K562 (cell line): ENCODE results near the gene TASP1. TPM values are rescaled to one million over a fixed set of nuclear protein-coding genes. Genes with fewer than 3 reads are reported as not detected.

Experiments
- ATAC-seq: fragments of 200-7000 bp; cut with Tn5 transposase; 3 replicates; pipeline ENCODE4 v1.9.1; 2020; ENCODE audit warnings: moderate library complexity
- BruUV-seq: library from RNA; stranded (reverse); fragments of 400-500 nt; replicated peaks from 2 replicates; lab custom pipeline; 2021; lab: Mats Ljungman, UMichigan
- CTCF ChIA-PET: fragments of 300-600 bp; formaldehyde crosslinking; extraction: SDS; loops from one replicate; lab custom pipeline; 2021; ENCODE audit warnings: low intra/inter-chr PET ratio; lab: Yijun Ruan, JAX
- POLR2A ChIA-PET: fragments of 300-600, 350-650 bp; sonication (Branson Sonifier 250); formaldehyde crosslinking; extraction: SDS; loops from one replicate; lab custom pipeline; 2021; ENCODE audit warnings: antibody characterized with exemption, inconsistent platforms; lab: Yijun Ruan, JAX
- DNase-seq, 4 experiments: peaks; one replicate each; pipeline versions ENCODE4 v3.0.0 to v3.0.0-alpha.2; 2011 to 2018; ENCODE audit warnings: low spot score in 3 of 4, mixed read lengths in 3 of 4; ENCODE audit errors: extremely low read depth in 1 of 4
- FAIRE-seq: peaks from 2 replicates; lab custom pipeline; 2011; peaks lifted over from hg19 to GRCh38; lab: Jason Lieb, UNC
- H2AFZ ChIP-seq: 2 replicates; pipeline ENCODE4 v1.6.0; 2011; ENCODE audit warnings: low read depth, low read length, control low read depth, inconsistent platforms
- H3K27ac ChIP-seq: fragments of 200-600 bp; 3 replicates; pipeline ENCODE4 v1.8.0; 2011; ENCODE audit warnings: low read depth, mild to moderate bottlenecking, control low read depth, inconsistent platforms, low read length, moderate library complexity, mixed read lengths; ENCODE audit errors: extremely low read depth
- H3K27me3 ChIP-seq, 2 experiments: fragments of 300-600 bp in 1 of 2; 2 replicates in 1 of 2; 3 replicates in 1 of 2; pipeline versions ENCODE4 v1.6.0 to v1.8.0; 2011; ENCODE audit warnings: inconsistent platforms in 2 of 2, low read length in 2 of 2, mild to moderate bottlenecking in 1 of 2, mixed read lengths in 1 of 2, moderate library complexity in 1 of 2; ENCODE audit not compliant: control insufficient read depth in 2 of 2, insufficient read depth in 2 of 2
- H3K36me3 ChIP-seq: fragments of 300-600 bp; 3 replicates; pipeline ENCODE4 v1.8.0; 2011; ENCODE audit warnings: mild to moderate bottlenecking, low read length, inconsistent platforms; ENCODE audit not compliant: control insufficient read depth, insufficient read depth
- H3K4me1 ChIP-seq, 2 experiments: fragments of 200-600 bp in 1 of 2; replicated peaks in 1 of 2; 2 replicates in 1 of 2; 3 replicates in 1 of 2; pipeline versions ENCODE4 v1.5.1 to v1.8.0; 2011; ENCODE audit warnings: inconsistent platforms in 2 of 2, low read length in 2 of 2, mild to moderate bottlenecking in 1 of 2, mixed read lengths in 1 of 2, moderate library complexity in 1 of 2; ENCODE audit not compliant: control insufficient read depth in 2 of 2, insufficient read depth in 2 of 2
- H3K4me2 ChIP-seq: 2 replicates; pipeline ENCODE4 v1.6.1; 2011; ENCODE audit warnings: low read length, control low read depth, inconsistent platforms, mixed read lengths; ENCODE audit not compliant: insufficient read depth
- H3K4me3 ChIP-seq: fragments of 200-600 bp; sonication (generic), shearing (Covaris generic); 2 replicates; pipeline ENCODE4 v1.5.1; 2016; ENCODE audit warnings: control low read depth, inconsistent platforms
- H3K79me2 ChIP-seq: fragments of 200-600 bp; 3 replicates; pipeline ENCODE4 v1.8.0; 2011; ENCODE audit warnings: low read length, inconsistent platforms; ENCODE audit not compliant: control insufficient read depth, insufficient read depth
- H3K9ac ChIP-seq, 2 experiments: 2 replicates each; pipeline versions ENCODE4 v1.6.0 to v1.6.1; 2011; ENCODE audit warnings: low read depth in 2 of 2, low read length in 2 of 2, control low read depth in 1 of 2, inconsistent platforms in 1 of 2, mild to moderate bottlenecking in 1 of 2, mixed read lengths in 1 of 2; ENCODE audit not compliant: insufficient read depth in 1 of 2
- H3K9me1 ChIP-seq: one replicate; pipeline ENCODE4 v1.6.0; 2011; ENCODE audit warnings: inconsistent platforms, mild to moderate bottlenecking, low read length, moderate library complexity; ENCODE audit not compliant: control insufficient read depth, insufficient read depth
- H3K9me3 ChIP-seq: replicated peaks from 2 replicates; pipeline ENCODE4 v1.5.1; 2011; ENCODE audit warnings: low read depth, low read length, inconsistent platforms; ENCODE audit not compliant: control insufficient read depth, insufficient read depth
- H4K20me1 ChIP-seq: replicated peaks from 2 replicates; pipeline ENCODE4 v1.6.1; 2011; ENCODE audit warnings: low read length, inconsistent platforms, mixed read lengths; ENCODE audit not compliant: control insufficient read depth, insufficient read depth
- ARNT ChIP-seq, 2 experiments: fragments of 450-650 bp; IDR thresholded peaks; 2 replicates each; pipeline ENCODE4 v1.6.1; 2016; ENCODE audit warnings: mild to moderate bottlenecking in 1 of 2
- BACH1 ChIP-seq: fragments of 200-800 bp; sonication (Bioruptor generic); IDR thresholded peaks from 2 replicates; pipeline ENCODE4 v1.6.1; 2016; ENCODE audit warnings: missing genetic modification characterization, missing compliant biosample characterization
- CCNT2 ChIP-seq: IDR thresholded peaks from 2 replicates; pipeline ENCODE4 v1.6.1; 2011; ENCODE audit warnings: borderline replicate concordance, low read depth, mild to moderate bottlenecking, moderate library complexity, mixed read lengths, low read length; ENCODE audit not compliant: insufficient read length; ENCODE audit errors: extremely low read depth
- ELF1 ChIP-seq: fragments of 200-800 bp; sonication (Bioruptor generic); IDR thresholded peaks from 2 replicates; pipeline ENCODE4 v1.6.1; 2016; ENCODE audit warnings: missing genetic modification characterization, missing compliant biosample characterization
- GTF2F1 ChIP-seq: IDR thresholded peaks from 2 replicates; pipeline ENCODE4 v1.6.1; 2011; ENCODE audit warnings: low read depth, low read length, improper control_type of control experiment
- HLTF ChIP-seq: fragments of 450-650 bp; IDR thresholded peaks from 2 replicates; pipeline ENCODE4 v1.6.1; 2016
- IFI16 ChIP-seq: fragments of 250-450 bp; sonication (Bioruptor Pico); IDR thresholded peaks from 2 replicates; pipeline ENCODE4 v2.1.2; 2022; ENCODE audit warnings: mild to moderate bottlenecking, inconsistent platforms
- KDM5B ChIP-seq: fragments of 200-600 bp; sonication (generic); IDR thresholded peaks from 2 replicates; pipeline ENCODE4 v1.6.1; 2012; ENCODE audit warnings: low read depth, mild to moderate bottlenecking, moderate library complexity, low read length, control low read depth, inconsistent platforms; ENCODE audit not compliant: insufficient replicate concordance
- MCM3 ChIP-seq: fragments of 450-650 bp; IDR thresholded peaks from 2 replicates; pipeline ENCODE4 v1.6.1; 2016
- MTA3 ChIP-seq: fragments of 450-650 bp; formaldehyde crosslinking; IDR thresholded peaks from 2 replicates; pipeline ENCODE4 v1.6.1; 2017; ENCODE audit warnings: mild to moderate bottlenecking, borderline replicate concordance
- NCOA4 ChIP-seq: fragments of 450-650 bp; IDR thresholded peaks from 2 replicates; pipeline ENCODE4 v1.6.1; 2018; ENCODE audit warnings: mild to moderate bottlenecking; ENCODE audit not compliant: partially characterized antibody
- RAD21 ChIP-seq, 2 experiments: fragments of 250-450 bp in 1 of 2; fragments of 450-650 bp in 1 of 2; sonication (Bioruptor Pico) in 1 of 2; formaldehyde crosslinking in 1 of 2; IDR thresholded peaks in 1 of 2; conservative IDR thresholded peaks in 1 of 2; 2 replicates each; pipeline versions ENCODE4 v1.4.0 to v1.8.0; 2020 to 2022; ENCODE audit warnings: mild to moderate bottlenecking in 2 of 2, moderate library complexity in 1 of 2
- RAD51 ChIP-seq: fragments of 450-650 bp; IDR thresholded peaks from 2 replicates; pipeline ENCODE4 v1.7.1; 2016; ENCODE audit warnings: low read depth, mild to moderate bottlenecking, borderline replicate concordance
- TAF7 ChIP-seq: fragments of 450-650 bp; IDR thresholded peaks from 2 replicates; pipeline ENCODE4 v1.6.1; 2016; ENCODE audit warnings: missing genetic modification characterization, missing compliant biosample characterization
- ZBTB1 ChIP-seq: sonication (generic); formaldehyde crosslinking; IDR thresholded peaks from 2 replicates; pipeline ENCODE4 v1.8.1; 2023; ENCODE audit warnings: missing genetic modification reagents, low read depth, mild to moderate bottlenecking, borderline replicate concordance
- ZNF175 ChIP-seq: fragments of 200-800 bp; sonication (Bioruptor generic); IDR thresholded peaks from 2 replicates; pipeline ENCODE4 v1.6.1; 2016; ENCODE audit warnings: low read depth, mild to moderate bottlenecking, missing genetic modification characterization, missing compliant biosample characterization
- ZNF184 ChIP-seq: sonication (generic); formaldehyde crosslinking; IDR thresholded peaks from 2 replicates; pipeline ENCODE4 v1.5.0; 2020; ENCODE audit warnings: missing genetic modification reagents
- ZNF232 ChIP-seq: sonication (generic); formaldehyde crosslinking; IDR thresholded peaks from 2 replicates; pipeline ENCODE4 v1.8.0; 2022; ENCODE audit warnings: mild to moderate bottlenecking, missing genetic modification reagents
- ZNF57 ChIP-seq: fragments of 450-650 bp; formaldehyde crosslinking; IDR thresholded peaks from 2 replicates; pipeline ENCODE4 v1.4.0; 2020; ENCODE audit warnings: mild to moderate bottlenecking, moderate library complexity
- ZNF79 ChIP-seq: fragments of 250-450 bp; sonication (Bioruptor Pico); IDR thresholded peaks from 2 replicates; pipeline ENCODE4 v1.4.0; 2020; ENCODE audit warnings: low read depth, mild to moderate bottlenecking, moderate library complexity
- WGBS: fragments of 100-300 bp; shearing (Covaris generic); methylation state at CpG from one replicate; pipeline ENCODE4 v1.1.6; 2016; ENCODE audit warnings: low coverage, mixed read lengths; ENCODE audit not compliant: insufficient coverage; ENCODE audit errors: missing lambda C conversion rate; 5-methylcytosine and 5-hydroxymethylcytosine counted together
- in situ Hi-C: fragments of 300-500 bp; cut with MboI; formaldehyde crosslinking; loops from 4 replicates; pipeline ENCODE4 v1.15.0; 2018; ENCODE audit warnings: inconsistent platforms, mixed read lengths
- intact Hi-C: fragments of 100-400 bp; cut with micrococcal nuclease; formaldehyde crosslinking; loops from 2 replicates; pipeline ENCODE4 v1.14.2; 2022
- polyA plus RNA-seq, 8 experiments: library from polyadenylated mRNA; depleted of rRNA in 4 of 8; stranded (reverse) in 5 of 8; unstranded in 3 of 8; fragments of >200 nt; fragmentation: Nextera tagmentation in 2 of 8; fragmentation: Illumina TruSeq in 1 of 8; extraction: Ambion mirVana in 2 of 8; extraction: Trizol in 1 of 8; gene quantifications; 2 replicates each; pipeline versions ENCODE4 v1.2.1 to v1.2.3, GENCODE V29; 2011 to 2014; ENCODE audit warnings: inconsistent platforms in 1 of 8, missing spikeins in 1 of 8
- total RNA-seq, 7 experiments: library from RNA; depleted of rRNA in 6 of 7; stranded (reverse); fragments of >200 nt in 6 of 7; fragmentation: Illumina TruSeq in 2 of 7; extraction: Trizol in 2 of 7; gene quantifications; 2 replicates each; pipeline versions ENCODE4 v1.2.1 to v1.2.3, GENCODE V29; 2011 to 2021; ENCODE audit warnings: low replicate concordance in 1 of 7
- TF ChIP-seq, protein P1 (sequence below): fragments of 450-650 bp; IDR thresholded peaks from 2 replicates; pipeline ENCODE4 v1.6.1; 2016; ENCODE audit warnings: missing biosample characterization, missing genetic modification characterization
- TF ChIP-seq, protein P2 (sequence below): fragments of 250-450 bp; sonication (Bioruptor Pico); IDR thresholded peaks from 2 replicates; pipeline ENCODE4 v1.6.1; 2021; ENCODE audit warnings: mild to moderate bottlenecking

Gene TASP1
- total and polyA plus RNA-seq, 9 of the 15 experiments (the other 6 are each of a cell fraction or from before 2014, with no cell fraction given) = 3.7 to 10.6 (median 6.4) TPM

DNA sequence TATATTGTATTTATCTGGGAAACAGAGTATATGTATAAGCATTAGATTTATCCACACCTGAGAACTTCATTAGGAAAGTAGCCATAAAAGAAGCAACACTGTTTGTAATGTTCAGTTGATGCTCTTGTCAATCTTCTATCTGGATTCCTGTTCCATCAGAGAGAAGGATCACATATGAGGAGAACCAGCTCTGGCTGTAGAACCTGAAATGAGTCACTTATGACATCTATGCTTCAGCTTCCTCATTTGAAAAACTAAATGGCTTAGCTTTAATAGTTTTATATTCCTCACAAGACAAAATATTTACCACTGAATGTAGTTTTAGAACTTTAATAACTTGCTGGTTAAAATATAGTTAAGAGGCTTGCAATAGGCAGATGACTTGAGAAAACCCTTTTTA lies 144.7 kb downstream of the TASP1 start (continued):
- TF ChIP-seq, protein P1, sequence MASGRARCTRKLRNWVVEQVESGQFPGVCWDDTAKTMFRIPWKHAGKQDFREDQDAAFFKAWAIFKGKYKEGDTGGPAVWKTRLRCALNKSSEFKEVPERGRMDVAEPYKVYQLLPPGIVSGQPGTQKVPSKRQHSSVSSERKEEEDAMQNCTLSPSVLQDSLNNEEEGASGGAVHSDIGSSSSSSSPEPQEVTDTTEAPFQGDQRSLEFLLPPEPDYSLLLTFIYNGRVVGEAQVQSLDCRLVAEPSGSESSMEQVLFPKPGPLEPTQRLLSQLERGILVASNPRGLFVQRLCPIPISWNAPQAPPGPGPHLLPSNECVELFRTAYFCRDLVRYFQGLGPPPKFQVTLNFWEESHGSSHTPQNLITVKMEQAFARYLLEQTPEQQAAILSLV (tag) = no peak
- TF ChIP-seq RAD51 (no peak), MTA3 (no peak), NCOA4 (no peak), ZNF184 (CRISPR knock-in tag) (no peak), CCNT2 (no peak), ZNF57 (no peak), HLTF (no peak), ZNF175 (CRISPR knock-in tag) (no peak), MCM3 (no peak), BACH1 (tag) (no peak), ZNF232 (CRISPR knock-in tag) (no peak)
- TF ChIP-seq, all 486 proteins: peak for 0

DNA sequence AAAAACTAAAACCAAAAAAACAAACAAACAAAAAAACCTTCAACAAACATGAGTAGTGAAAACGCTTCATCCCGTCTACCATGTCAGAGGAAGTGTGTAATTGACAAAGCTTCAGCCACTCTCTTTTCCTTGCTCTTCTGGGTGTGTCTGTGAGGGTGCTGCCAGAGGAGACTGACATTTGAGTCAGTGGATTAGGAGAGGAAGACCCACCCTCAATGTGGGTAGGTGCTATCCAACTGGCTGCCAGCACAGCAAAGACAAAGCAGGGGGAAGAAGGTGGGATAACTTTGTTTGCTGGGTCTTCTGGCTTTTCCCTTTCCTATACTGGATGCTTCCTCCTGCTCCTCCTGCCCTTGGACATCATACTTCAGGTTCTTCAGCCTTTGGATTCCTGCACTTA lies 145.6 kb downstream of the TASP1 start:
- Histone ChIP-seq H3K79me2 (no peaks in the 10 kb centered on the region), H3K4me3 (no peak overlapping the region), H4K20me1 (no peaks in the 10 kb centered on the region), H3K4me2 (no peak overlapping the region), H3K4me1 (no peaks in the 10 kb centered on the region), H2AFZ (no peak overlapping the region), H3K9me1 (no peaks in the 10 kb centered on the region), H3K9ac (no peak overlapping the region), H3K9me3 (no peaks in the 10 kb centered on the region), H3K36me3 (no peaks in the 10 kb centered on the region), H3K27ac (no peak overlapping the region), H3K27me3 (no peaks in the 10 kb centered on the region)
- in situ Hi-C loops (no loop called here), intact Hi-C loops (no loop called here)
- ChIA-PET CTCF (no interaction called here), POLR2A (no interaction called here)
- FAIRE-seq (no peak), ATAC-seq (no peak), DNase-seq (no peak)
- WGBS = 0% methylated on average over 1 of the region's 2 CpGs
- no TSS peak for BruUV-seq
- no peak for TF ChIP-seq ZBTB1 (CRISPR knock-in tag)
- no peak for TF ChIP-seq RAD21 (CRISPR knock-in tag; conservative IDR thresholded peaks at IDR 0.05 in 1 of 2, IDR thresholded peaks at IDR 0.05 in 1 of 2)
- no peak for TF ChIP-seq GTF2F1
- no peak for TF ChIP-seq KDM5B
- no peak for TF ChIP-seq ZNF79 (CRISPR knock-in tag)
- TF ChIP-seq TAF7 (tag) = no peak
- TF ChIP-seq IFI16 (CRISPR knock-in tag) = no peak
- TF ChIP-seq, protein P2, sequence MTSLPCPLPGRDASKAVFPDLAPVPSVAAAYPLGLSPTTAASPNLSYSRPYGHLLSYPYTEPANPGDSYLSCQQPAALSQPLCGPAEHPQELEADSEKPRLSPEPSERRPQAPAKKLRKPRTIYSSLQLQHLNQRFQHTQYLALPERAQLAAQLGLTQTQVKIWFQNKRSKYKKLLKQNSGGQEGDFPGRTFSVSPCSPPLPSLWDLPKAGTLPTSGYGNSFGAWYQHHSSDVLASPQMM (CRISPR knock-in tag) = no peak
- TF ChIP-seq ARNT (IDR thresholded peaks at IDR 0.05) = no peak
- no peak for TF ChIP-seq ELF1 (tag)
